OCI-LY3 (cell line): ENCODE data around the gene SNX30.
A peak's percentile ranks its signal among the peaks of the same experiment; 100 is the strongest.

ENCODE experiments used
- H2AFZ ChIP-seq: fragments of 200-600, 300-600 bp; shearing (Covaris generic); 2 replicates; pipeline ENCODE4 v1.6.0; 2014; ENCODE audit warnings: antibody characterized with exemption, low read depth, low read length
- H3K27ac ChIP-seq: fragments of 200-600, 300-600 bp; sonication (generic); 2 replicates; pipeline ENCODE4 v1.5.1; 2014; ENCODE audit warnings: mild to moderate bottlenecking, low read length, moderate library complexity, mixed read lengths
- H3K27me3 ChIP-seq: fragments of 200-600, 300-600 bp; sonication (generic); 2 replicates; pipeline ENCODE4 v1.6.1; 2014; ENCODE audit warnings: low read depth, low read length, mixed read lengths
- H3K36me3 ChIP-seq: fragments of 200-600, 300-600 bp; sonication (generic); replicated peaks from 2 replicates; pipeline ENCODE3; 2014; ENCODE audit warnings: low read depth, low read length, mixed read lengths
- H3K4me1 ChIP-seq: fragments of 300-600, 200-600 bp; sonication (generic); 2 replicates; pipeline ENCODE4 v1.6.1; 2014; ENCODE audit warnings: low read length, mixed read lengths
- H3K4me2 ChIP-seq: fragments of 200-600, 300-600 bp; sonication (generic); 2 replicates; pipeline ENCODE4 v1.6.1; 2014; ENCODE audit warnings: low read length, mixed read lengths
- H3K4me3 ChIP-seq: fragments of 300-600, 200-600 bp; sonication (generic); 2 replicates; pipeline ENCODE4 v1.5.1; 2014; ENCODE audit warnings: antibody characterized with exemption, mild to moderate bottlenecking, low read length, moderate library complexity
- H3K79me2 ChIP-seq: fragments of 300-600, 200-600 bp; shearing (Covaris generic); 2 replicates; pipeline ENCODE4 v1.6.1; 2014; ENCODE audit warnings: mild to moderate bottlenecking, low read length, mixed read lengths
- H3K9ac ChIP-seq: fragments of 300-600, 200-600 bp; shearing (Covaris generic); 2 replicates; pipeline ENCODE4 v1.6.0; 2014; ENCODE audit warnings: mild to moderate bottlenecking, low read length, moderate library complexity
- H3K9me3 ChIP-seq: fragments of 200-600, 300-600 bp; shearing (Covaris generic); 2 replicates; pipeline ENCODE4 v1.6.1; 2014; ENCODE audit warnings: low read length, mixed read lengths; ENCODE audit not compliant: insufficient read depth
- H4K20me1 ChIP-seq: fragments of 200-600, 300-600 bp; sonication (generic); 2 replicates; pipeline ENCODE4 v1.6.1; 2016; ENCODE audit warnings: low read length, mixed read lengths; ENCODE audit not compliant: insufficient read depth
- CTCF ChIP-seq: fragments of 200-600, 300-600 bp; sonication (generic); IDR thresholded peaks from 2 replicates; pipeline ENCODE4 v1.5.1; 2014; ENCODE audit warnings: antibody characterized with exemption, low read length, low read depth
- EZH2phosphoT487 ChIP-seq: fragments of 200-600 bp; shearing (Covaris generic); IDR thresholded peaks from 2 replicates; pipeline ENCODE4 v1.6.1; 2018; ENCODE audit warnings: antibody characterized with exemption, mixed run types, low read depth

Gene SNX30

GRCh38 chr9:112712678-112713077 is 37.9 kb upstream of the SNX30 start:
- TF ChIP-seq EZH2phosphoT487, result no peak
- TF ChIP-seq CTCF, result no peak

GRCh38 chr9:112717661-112718331 is 32.8 kb upstream of the SNX30 start, which contains the start of gene INIP:
Gene INIP, minus strand, starts transcription at chr9:112718117. Its CDS starts 1,632 bp downstream, at chr9:112716485.
- TF ChIP-seq CTCF, result peak; percentile 46
- TF ChIP-seq EZH2phosphoT487, result no peak

More at GRCh38 chr9:112712678-112713077, 37.9 kb upstream of the SNX30 start:
- no peak overlapping the region for H3K27ac ChIP-seq
- H3K27me3 ChIP-seq, result no peaks in the 10 kb centered on the region
- no peaks in the 10 kb centered on the region for H3K9me3 ChIP-seq
- H3K9ac ChIP-seq, result no peak overlapping the region
- H3K79me2 ChIP-seq, result peaks cover 11% of the 10 kb centered on the region
- H3K36me3 ChIP-seq, result peaks cover 4% of the 10 kb centered on the region
- H2AFZ ChIP-seq, result no peak overlapping the region
- H3K4me2 ChIP-seq, result no peak overlapping the region
- H3K4me3 ChIP-seq, result no peak overlapping the region
- H3K4me1 ChIP-seq, result peaks cover 5% of the 10 kb centered on the region
- H4K20me1 ChIP-seq, result no peaks in the 10 kb centered on the region

GRCh38 chr9:112719241-112719691 is 31.3 kb upstream of the SNX30 start:
- no peak for TF ChIP-seq CTCF
- no peak for TF ChIP-seq EZH2phosphoT487
- Histone ChIP-seq H3K36me3 (no peaks in the 10 kb centered on the region), H3K9me3 (no peaks in the 10 kb centered on the region), H3K4me2 (no peak overlapping the region), H3K4me3 (no peak overlapping the region), H3K79me2 (peaks cover 11% of the 10 kb centered on the region), H3K9ac (no peak overlapping the region), H3K27me3 (no peaks in the 10 kb centered on the region), H2AFZ (peak overlapping the region; percentile 35; the same call in 1 of the 2 replicates), H4K20me1 (no peaks in the 10 kb centered on the region), H3K27ac (no peak overlapping the region), H3K4me1 (peaks cover 16% of the 10 kb centered on the region)

More at GRCh38 chr9:112717661-112718331, 32.8 kb upstream of the SNX30 start, which contains the start of gene INIP:
- Histone ChIP-seq H3K4me1 (peaks cover 16% of the 10 kb centered on the region), H3K9ac (peak within 1 kb of the TSS; percentile 81), H3K27me3 (no peaks in the 10 kb centered on the region), H3K4me3 (peak within 1 kb of the TSS; percentile 99), H4K20me1 (no peaks in the 10 kb centered on the region), H3K36me3 (no peaks in the 10 kb centered on the region), H3K4me2 (peak within 1 kb of the TSS; percentile 94), H3K9me3 (no peaks in the 10 kb centered on the region), H3K27ac (peak within 1 kb of the TSS; percentile 73), H2AFZ (peak within 1 kb of the TSS; percentile 83), H3K79me2 (peaks cover 11% of the 10 kb centered on the region)

- no peak overlapping the region for H3K4me2 ChIP-seq
- no peak overlapping the region for H3K9ac ChIP-seq
- no peak overlapping the region for H3K4me3 ChIP-seq
- H3K27ac ChIP-seq, result no peak overlapping the region
- no peaks in the 10 kb centered on the region for H3K36me3 ChIP-seq
- peaks cover 11% of the 10 kb centered on the region for H3K79me2 ChIP-seq
- H3K27me3 ChIP-seq, result no peaks in the 10 kb centered on the region
- H2AFZ ChIP-seq, result 0 out of 2 replicates have a peak overlapping the region, but pooled peaks have one; percentile 35
- H3K4me1 ChIP-seq, result peaks cover 16% of the 10 kb centered on the region
- no peaks in the 10 kb centered on the region for H4K20me1 ChIP-seq
- H3K9me3 ChIP-seq, result no peaks in the 10 kb centered on the region
- no peak for TF ChIP-seq CTCF
- TF ChIP-seq EZH2phosphoT487, result no peak
These were observed 30.9 kb upstream of the SNX30 start for GRCh38 chr9:112719696-112720095.
